ENCODE measurements around the gene CRYBG3.

GRCh38 chr3:97934980-97935695 lies 113.3 kb downstream of the CRYBG3 start:
- TF ChIP-seq CTCF (IDR thresholded peaks at IDR 0.05) (no peak), POLR2A (IDR thresholded peaks at IDR 0.05) (no peak)

All from esophagus squamous epithelium (tissue), 4 donors.